Tibial artery (tissue), 4 donors: ENCODE results near the gene CYB561D2.

Experiments
- DNase-seq, 2 donors: peaks; one replicate each; pipeline ENCODE4 v3.0.0-alpha.2; 2019
- H3K27ac ChIP-seq, 2 donors: fragments of 200-600 bp; sonication (generic) in 1 of 2; 1 replicate in 1 of 2; 2 replicates in 1 of 2; pipeline ENCODE4 v1.5.1; 2018 to 2019; ENCODE audit warnings: mild to moderate bottlenecking in 1 of 2
- H3K27me3 ChIP-seq, 2 donors: fragments of 200-600 bp; sonication (generic) in 1 of 2; one replicate each; pipeline versions ENCODE4 v1.5.1 to v1.6.0; 2016 to 2019
- H3K36me3 ChIP-seq, 3 donors: fragments of 200-600 bp; sonication (generic) in 2 of 3; one replicate each; pipeline ENCODE4 v1.5.1; 2016 to 2019; ENCODE audit warnings: mild to moderate bottlenecking in 2 of 3
- H3K4me1 ChIP-seq, 4 donors: fragments of 200-600 bp; sonication (generic) in 2 of 4; 1 replicate in 3 of 4; 2 replicates in 1 of 4; pipeline ENCODE4 v1.5.1; 2016 to 2019
- H3K4me3 ChIP-seq, 2 donors: fragments of 200-600 bp; sonication (generic) in 1 of 2; 1 replicate in 1 of 2; 2 replicates in 1 of 2; pipeline ENCODE4 v1.5.1; 2018 to 2019; ENCODE audit warnings: mild to moderate bottlenecking in 2 of 2
- H3K9me3 ChIP-seq, 3 donors: fragments of 200-600 bp; sonication (generic) in 1 of 3; one replicate each; pipeline ENCODE4 v1.5.1; 2016 to 2019
- intact Hi-C: fragments of 100-400 bp; cut with DNase I; formaldehyde crosslinking; loops from one replicate; pipeline ENCODE4 v1.15.0; 2023; ENCODE audit warnings: low total_unique reads
- TF ChIP-seq, protein P1 (sequence below), 2 experiments: fragments of 200-600 bp in 1 of 2; fragments of 450-650 bp in 1 of 2; IDR thresholded peaks; one replicate each; pipeline ENCODE4 v1.5.1; 2017 to 2019; ENCODE audit warnings: antibody characterized with exemption in 2 of 2, mild to moderate bottlenecking in 1 of 2, moderate library complexity in 1 of 2

The CYB561D2 gene

DNA sequence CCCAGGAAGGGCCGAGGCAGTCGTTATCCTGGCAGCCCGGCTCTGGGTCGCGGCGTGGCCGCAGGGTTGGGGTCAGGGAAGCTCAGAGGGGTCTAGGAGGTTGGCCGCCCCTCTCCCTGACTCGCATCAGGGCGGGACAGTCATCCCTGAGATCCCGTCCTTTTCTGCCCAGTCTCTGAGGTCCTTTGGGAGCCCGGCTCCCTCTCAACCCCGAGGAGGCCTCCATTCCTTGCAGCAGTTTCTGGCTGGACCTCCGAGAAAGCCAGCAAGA is 28.6 kb upstream of the CYB561D2 start:
- intact Hi-C loops, result no loop called here
- H3K4me1 ChIP-seq, result peaks cover 0 to 68% (median 36%) of the 10 kb centered on the region in 4 donors
- no peak for DNase-seq

DNA sequence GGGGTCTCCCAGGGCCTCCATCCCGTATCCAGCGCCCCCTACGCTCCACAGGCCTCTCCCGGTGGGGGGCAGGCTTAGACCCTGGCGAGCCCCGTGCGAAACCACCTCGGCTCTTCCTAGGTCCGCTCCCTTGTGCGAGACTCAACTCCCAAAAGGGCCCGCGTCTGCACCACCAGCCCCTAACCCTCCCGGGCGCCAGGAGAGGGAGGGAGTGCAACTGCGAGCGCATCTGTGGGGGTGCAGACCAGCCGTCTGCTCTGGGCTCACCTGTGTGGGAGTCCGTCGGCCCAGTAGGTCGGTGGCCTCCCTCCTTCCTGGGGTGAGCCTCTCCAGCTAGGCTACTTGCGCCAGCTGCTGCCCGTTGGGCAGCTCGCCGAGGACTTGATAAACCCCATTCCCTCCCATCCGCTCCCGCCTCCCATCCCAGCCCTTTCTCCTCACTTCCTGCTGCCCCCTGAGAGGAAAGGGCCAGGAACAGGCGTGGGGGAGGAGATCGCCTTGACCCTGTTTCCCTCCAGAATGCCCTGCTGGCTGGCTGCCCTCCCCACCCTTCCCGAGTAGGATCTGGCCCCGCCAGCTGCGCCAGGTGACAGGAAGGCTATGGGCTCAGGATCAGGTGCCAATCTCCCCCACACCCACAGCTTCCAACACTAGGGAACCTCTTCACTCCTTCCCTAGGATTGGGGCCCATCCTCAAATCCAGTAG is 28.1 kb upstream of the CYB561D2 start, which contains the start of gene HYAL2:
Gene HYAL2, minus strand, starts transcription at position 360 of the 706 bp plus-strand sequence. CDS start 2,256 bp downstream, outside the sequence.
- peak in 1 of 2 donors; percentile 77 for DNase-seq
- H3K4me1 ChIP-seq, result peaks cover 0 to 68% (median 41%) of the 10 kb centered on the region in 4 donors
- H3K4me3 ChIP-seq, result peak within 1 kb of the TSS; percentile 70 to 89

More for the DNA sequence above, 28.6 kb upstream of the CYB561D2 start:
- H3K36me3 ChIP-seq, result peaks cover 7 to 36% (median 29%) of the 10 kb centered on the region in 3 donors
- H3K4me3 ChIP-seq, result peak overlapping the region; percentile 70 to 89
- no peaks in the 10 kb centered on the region for H3K27me3 ChIP-seq
- H3K9me3 ChIP-seq, result no peaks in the 10 kb centered on the region
- peak overlapping the region; percentile 93 for H3K27ac ChIP-seq
- TF ChIP-seq, protein P1, sequence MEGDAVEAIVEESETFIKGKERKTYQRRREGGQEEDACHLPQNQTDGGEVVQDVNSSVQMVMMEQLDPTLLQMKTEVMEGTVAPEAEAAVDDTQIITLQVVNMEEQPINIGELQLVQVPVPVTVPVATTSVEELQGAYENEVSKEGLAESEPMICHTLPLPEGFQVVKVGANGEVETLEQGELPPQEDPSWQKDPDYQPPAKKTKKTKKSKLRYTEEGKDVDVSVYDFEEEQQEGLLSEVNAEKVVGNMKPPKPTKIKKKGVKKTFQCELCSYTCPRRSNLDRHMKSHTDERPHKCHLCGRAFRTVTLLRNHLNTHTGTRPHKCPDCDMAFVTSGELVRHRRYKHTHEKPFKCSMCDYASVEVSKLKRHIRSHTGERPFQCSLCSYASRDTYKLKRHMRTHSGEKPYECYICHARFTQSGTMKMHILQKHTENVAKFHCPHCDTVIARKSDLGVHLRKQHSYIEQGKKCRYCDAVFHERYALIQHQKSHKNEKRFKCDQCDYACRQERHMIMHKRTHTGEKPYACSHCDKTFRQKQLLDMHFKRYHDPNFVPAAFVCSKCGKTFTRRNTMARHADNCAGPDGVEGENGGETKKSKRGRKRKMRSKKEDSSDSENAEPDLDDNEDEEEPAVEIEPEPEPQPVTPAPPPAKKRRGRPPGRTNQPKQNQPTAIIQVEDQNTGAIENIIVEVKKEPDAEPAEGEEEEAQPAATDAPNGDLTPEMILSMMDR (IDR thresholded peaks at IDR 0.05), result no peak

DNA sequence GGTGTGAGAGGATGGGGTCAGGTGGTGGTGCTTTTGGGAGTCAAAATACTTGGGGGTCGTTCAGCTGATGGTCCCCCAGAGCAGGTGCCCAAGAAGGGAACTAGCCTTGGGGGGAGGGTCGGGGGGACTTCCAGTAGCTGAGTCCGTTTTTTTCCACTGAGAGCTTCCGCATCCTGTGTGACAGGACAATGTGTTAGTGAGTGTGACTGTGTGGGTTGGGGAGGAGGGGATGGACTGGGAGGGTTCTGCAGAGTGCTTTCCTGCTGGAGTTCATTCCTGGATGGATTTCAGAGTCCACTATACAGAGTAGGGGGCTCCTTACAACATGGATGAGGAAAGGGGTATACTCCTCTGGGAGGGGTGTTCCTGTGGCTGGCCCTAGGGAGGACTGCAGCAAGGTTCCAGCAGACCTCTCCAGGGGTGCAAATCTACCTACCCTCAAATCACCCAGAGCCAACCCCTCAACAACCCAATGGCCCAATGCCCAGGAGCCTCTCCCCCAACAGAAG is 27.5 kb upstream of the CYB561D2 start:
- H3K4me3 ChIP-seq, result no peak overlapping the region
- intact Hi-C loops, result no loop called here
- H3K4me1 ChIP-seq, result peaks cover 0 to 65% (median 40%) of the 10 kb centered on the region in 4 donors
- H3K27me3 ChIP-seq, result no peaks in the 10 kb centered on the region
- peaks cover 7 to 31% (median 18%) of the 10 kb centered on the region in 3 donors for H3K36me3 ChIP-seq
- H3K9me3 ChIP-seq, result no peaks in the 10 kb centered on the region
- peak in 1 of 2 donors; percentile 70 for DNase-seq
- peak overlapping the region; percentile 93 for H3K27ac ChIP-seq
- TF ChIP-seq, protein P1 (IDR thresholded peaks at IDR 0.05), result no peak

More for the DNA sequence above, 28.1 kb upstream of the CYB561D2 start, which contains the start of gene HYAL2:
- H3K27ac ChIP-seq, result peak within 1 kb of the TSS; percentile 93
- H3K36me3 ChIP-seq, result peaks cover 7 to 36% (median 24%) of the 10 kb centered on the region in 3 donors
- H3K27me3 ChIP-seq, result no peaks in the 10 kb centered on the region
- intact Hi-C loops, result no loop called here
- TF ChIP-seq, protein P1 (IDR thresholded peaks at IDR 0.05), result no peak
- no peaks in the 10 kb centered on the region for H3K9me3 ChIP-seq

DNA sequence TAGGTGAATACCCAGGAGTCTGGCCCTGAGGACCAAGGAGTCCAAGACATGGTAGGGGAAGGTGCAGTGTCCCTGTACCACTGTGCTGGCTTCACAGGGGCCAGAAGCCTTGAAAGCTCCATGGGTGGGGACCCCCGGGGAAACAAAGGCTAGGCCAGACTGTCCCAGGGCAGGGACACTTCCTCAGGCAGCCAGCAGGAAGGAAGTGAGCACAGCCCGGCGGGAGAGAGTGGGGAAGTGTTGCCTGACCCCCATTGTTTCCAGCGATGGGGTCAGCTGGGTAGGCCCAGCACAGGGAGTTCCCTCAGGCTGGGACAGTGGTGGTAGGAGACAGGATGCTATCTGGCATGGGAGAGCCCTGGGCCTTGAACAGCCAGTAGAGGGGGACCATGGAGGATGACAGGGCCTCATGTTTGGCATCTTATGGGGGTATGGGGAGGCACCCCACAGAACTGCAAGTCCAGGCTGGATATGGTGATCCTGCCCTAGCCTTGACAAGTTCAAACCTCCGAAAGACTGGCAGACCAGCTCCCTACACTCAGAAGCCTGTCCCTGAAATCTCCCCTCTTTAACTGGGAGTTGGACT is 27.0 kb upstream of the CYB561D2 start:
- intact Hi-C loops, result no loop called here

DNA sequence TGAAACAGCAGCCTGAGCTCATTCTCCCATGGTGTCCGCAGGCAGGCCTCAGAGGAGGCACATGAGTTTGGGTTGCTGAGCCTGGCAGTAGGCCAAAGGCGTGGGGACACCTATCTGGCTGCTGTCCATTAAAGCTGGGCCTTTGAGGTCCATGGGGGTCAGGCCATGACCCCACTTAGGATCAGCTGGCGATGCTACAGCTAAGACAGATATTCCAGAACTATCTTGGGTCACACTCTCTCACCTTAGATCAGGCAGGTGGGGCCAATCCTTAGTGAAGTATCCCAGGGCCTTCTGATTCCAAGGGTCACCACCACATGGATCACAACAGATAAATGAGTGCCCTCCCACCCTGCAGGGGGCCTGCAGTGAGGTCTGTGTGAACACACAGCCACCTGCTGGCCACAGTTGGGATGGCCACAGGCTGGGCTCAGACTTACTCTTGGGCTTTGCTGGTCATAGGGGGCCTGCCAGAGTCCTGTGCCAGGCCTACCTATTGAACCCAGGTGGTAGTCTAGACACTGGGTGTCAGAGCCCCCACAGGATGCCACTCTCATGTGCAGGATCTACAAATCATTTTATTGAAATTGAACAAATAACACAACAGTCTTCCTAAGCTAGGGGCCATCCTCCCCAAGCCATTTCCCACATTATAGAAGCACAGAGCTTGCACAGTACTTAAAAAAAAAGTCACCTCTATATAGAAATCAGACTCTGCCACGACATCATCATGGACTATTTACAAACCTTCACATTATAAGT is 26.1 kb upstream of the CYB561D2 start:
- H3K4me3 ChIP-seq, result no peak overlapping the region
- H3K9me3 ChIP-seq, result no peaks in the 10 kb centered on the region
- peaks cover 0 to 56% (median 37%) of the 10 kb centered on the region in 4 donors for H3K4me1 ChIP-seq
- peak; percentile 73 for DNase-seq
- H3K27ac ChIP-seq, result peak overlapping the region; percentile 26 to 33
- intact Hi-C loops, result no loop called here
- no peaks in the 10 kb centered on the region for H3K27me3 ChIP-seq
- TF ChIP-seq, protein P1 (IDR thresholded peaks at IDR 0.05), result peak; percentile 68 to 70
- H3K36me3 ChIP-seq, result peaks cover 7 to 27% (median 20%) of the 10 kb centered on the region in 3 donors

More for the DNA sequence above, 27.0 kb upstream of the CYB561D2 start:
- DNase-seq, result peak in 1 of 2 donors; percentile 79
- H3K9me3 ChIP-seq, result no peaks in the 10 kb centered on the region
- H3K36me3 ChIP-seq, result peaks cover 7 to 26% (median 15%) of the 10 kb centered on the region in 3 donors
- TF ChIP-seq, protein P1 (IDR thresholded peaks at IDR 0.05), result no peak
- H3K4me3 ChIP-seq, result no peak overlapping the region
- peaks cover 0 to 63% (median 40%) of the 10 kb centered on the region in 4 donors for H3K4me1 ChIP-seq
- H3K27ac ChIP-seq, result peak overlapping the region; percentile 26 to 33
- no peaks in the 10 kb centered on the region for H3K27me3 ChIP-seq
